HG03139 (cell line): ENCODE measurements around the gene CFAP157.
A peak's percentile ranks its signal among the peaks of the same experiment; 100 is the strongest.

Experiments
- ATAC-seq: cut with Tn5 transposase; IDR thresholded peaks from one replicate; pipeline ENCODE4 v1.9.1; 2021; ENCODE audit not compliant: unreplicated experiment

The CFAP157 gene

DNA sequence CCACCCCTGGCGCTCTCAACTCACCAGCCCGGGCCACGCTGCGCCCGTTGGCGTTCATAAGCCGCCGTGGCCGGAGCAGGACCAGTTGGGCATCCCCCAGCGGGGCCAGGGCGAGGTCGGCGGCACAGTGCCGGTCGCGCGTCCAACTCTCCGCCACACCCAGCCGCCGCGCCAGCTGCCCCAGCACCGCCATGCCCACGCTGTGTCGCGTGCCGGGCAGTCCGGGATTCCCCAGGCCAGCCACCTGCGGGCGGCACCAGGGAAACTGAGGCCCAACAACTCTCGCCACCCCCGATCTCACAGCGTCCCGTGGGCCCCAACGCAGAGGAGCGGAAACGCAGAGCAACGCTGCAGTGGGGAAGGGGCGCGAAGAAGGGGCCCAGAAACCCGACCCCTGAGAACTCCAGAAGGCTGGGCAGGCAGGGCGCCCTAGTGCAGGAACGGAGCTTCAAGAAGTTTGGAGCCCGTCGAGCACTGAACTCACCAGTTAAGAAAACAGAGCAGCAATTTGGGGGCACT is 8.2 kb downstream of the CFAP157 start:
- ATAC-seq: no peak

DNA sequence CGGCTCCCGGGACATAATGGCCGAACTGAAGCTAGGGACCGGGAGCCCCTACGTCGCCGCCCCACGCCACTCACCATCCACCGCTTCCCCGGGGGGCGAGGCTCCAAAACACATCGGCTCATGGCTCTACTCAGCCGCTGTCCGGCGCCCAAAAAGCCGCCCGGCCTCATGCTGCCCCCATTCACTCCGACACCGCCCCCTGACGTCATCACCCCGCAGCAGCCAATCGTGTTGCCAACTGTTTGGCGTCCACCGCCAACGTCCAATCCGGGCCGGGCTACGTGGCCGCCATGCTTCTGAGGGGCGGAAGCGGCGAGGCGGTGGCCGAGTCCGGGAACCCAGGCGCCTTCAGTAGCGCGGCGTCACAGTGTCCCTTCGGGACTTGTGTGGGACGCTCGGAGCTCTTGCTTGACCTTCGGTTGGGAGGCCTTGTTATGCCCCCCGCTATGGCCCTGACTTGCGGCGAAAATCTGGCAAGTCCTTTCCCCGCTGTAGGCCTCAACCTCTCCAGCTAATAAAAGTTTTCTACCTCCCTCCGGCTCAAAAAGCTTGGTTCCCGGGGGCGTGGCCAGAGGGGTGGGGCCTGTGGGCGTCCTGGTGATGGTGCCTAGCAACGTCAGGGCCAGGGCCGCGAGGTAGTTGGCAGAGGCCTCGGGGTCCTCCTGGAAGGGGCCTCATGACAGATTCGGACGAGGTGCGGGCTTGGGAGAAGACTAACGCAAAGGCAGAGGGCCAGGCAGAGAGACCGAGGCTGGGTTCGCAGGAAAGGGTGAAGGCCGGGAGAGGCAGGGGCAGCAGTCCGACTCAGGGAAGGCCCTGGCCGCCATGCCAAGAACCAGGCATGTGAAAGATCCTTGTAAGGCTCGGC is 8.9 kb downstream of the CFAP157 start, which contains the start of the genes PTRH1 and TTC16:
Gene PTRH1, minus strand, starts transcription at position 194 of the 868 bp plus-strand sequence. Its CDS starts 24 bp downstream, at position 170.
Gene TTC16, plus strand, starts transcription at position 610 of the 868 bp plus-strand sequence. Its CDS starts 67 bp downstream, at position 677.
- peak; percentile 85 for ATAC-seq

DNA sequence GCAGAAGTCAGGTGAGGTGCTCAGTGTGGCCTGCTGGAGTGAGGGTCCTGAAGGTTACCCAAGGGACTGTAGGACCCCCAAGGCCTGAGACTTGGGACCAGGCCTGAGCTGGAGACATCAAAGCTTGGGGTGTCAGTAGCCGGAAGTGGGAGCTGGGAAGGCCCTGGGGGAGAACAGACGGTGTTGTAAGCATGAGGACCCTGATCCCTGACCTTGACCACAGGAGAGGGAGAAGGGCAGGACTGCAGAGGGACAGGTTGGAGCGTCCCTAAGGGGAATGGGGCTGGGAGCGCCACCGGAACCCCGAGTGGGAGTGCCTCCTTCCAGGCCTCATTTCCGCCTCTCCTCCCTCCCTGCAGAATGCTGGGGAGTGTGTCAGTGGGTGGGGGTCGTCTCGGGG is 9.6 kb downstream of the CFAP157 start:
- ATAC-seq: no peak

DNA sequence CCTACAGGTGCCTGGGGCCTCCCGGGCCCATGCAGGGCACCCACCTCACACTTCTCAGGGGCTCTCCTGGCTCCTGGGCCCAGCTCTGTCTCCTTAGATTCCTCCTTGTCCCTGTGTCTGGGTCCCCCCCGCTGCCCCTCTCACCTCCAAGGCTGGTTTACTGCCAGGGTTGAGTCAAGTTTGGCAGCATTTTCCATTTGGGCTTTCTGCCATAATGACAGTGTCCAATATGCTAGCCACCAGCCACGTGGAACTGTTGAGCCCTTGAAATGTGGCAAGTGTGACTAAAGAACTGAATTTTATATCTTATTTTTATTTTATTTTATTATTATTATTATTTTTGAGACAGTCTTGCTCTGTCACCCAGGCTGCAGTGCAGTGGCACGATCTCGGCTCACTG is 11.0 kb downstream of the CFAP157 start:
- ATAC-seq: no peak

DNA sequence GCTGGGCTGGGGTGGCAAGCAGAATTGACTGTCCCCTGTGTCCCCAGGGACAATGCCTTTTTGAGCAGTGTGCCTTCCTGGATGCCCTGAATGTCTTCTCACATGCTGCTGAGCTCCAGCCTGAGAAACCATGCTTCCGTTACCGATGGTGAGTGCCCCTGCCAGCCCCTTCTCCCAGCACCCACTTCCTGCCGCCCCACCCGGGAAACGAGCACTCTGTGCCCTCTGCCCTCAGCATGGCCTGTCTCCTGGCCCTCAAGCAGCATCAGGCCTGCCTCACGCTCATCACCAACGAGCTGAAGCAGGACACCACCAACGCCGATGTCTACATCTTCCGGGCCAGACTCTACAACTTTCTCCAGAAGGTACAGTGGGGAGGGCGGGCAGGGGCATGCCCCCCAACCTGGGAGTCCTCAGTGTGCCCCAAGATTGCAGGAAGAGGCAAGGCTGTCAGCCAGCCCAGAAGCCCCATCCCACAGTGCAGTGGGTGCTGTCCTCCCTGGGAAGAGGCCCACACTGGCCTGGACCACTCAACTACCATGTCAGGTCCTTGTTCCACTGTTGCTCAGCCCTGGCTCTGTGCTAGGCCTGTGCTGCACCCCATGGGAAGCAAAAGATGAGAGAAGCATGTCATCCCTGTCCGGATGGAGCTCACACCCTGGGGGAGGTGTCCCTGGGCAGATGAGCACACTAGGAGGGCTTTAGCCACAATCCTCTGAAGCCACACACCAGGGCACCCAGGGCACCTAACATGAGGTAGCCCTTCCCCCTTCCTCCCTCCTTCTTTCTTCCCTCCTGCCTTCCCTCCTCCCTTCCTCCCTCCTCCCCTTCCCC is 13.5 kb downstream of the CFAP157 start:
- no peak for ATAC-seq

DNA sequence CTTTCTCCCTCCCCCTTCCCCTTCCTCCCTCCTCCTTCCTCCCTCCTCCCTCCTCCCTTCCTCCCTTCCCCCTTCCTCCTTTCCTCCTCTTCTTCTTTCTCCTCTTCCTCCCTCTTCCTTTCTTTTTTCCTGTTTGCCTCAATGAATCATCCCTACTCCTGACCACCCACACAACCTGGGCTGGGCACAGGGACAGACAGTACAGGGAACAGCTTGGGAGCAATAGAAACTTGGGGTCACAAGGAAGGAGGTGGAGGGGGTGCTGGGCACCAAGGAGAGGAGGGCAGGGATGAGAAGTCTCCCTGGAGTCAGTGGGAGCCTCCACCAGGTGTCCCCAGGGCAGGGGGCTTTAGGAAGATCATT is 14.1 kb downstream of the CFAP157 start:
- ATAC-seq: no peak

DNA sequence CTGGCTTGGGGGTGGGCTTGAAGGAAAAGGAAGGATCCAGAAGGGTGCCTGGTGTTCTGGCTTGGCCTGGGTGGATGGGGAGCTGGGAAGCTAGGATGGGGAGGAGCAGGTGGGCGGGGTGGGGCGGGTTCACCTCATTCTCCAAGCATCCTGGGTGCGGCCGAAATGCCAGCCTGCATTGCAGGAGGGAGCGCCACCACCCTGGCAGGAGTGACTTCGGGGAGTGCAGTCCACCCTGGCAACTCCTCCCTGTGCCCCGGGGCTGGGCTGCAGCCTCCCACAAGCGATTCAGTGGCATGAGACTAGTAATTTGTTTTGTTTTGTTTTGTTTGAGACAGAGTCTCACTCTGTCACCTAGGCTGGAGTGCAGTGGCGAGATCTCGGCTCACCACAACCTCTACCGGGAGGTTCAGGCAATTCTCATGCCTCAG is 14.6 kb downstream of the CFAP157 start:
- no peak for ATAC-seq

DNA sequence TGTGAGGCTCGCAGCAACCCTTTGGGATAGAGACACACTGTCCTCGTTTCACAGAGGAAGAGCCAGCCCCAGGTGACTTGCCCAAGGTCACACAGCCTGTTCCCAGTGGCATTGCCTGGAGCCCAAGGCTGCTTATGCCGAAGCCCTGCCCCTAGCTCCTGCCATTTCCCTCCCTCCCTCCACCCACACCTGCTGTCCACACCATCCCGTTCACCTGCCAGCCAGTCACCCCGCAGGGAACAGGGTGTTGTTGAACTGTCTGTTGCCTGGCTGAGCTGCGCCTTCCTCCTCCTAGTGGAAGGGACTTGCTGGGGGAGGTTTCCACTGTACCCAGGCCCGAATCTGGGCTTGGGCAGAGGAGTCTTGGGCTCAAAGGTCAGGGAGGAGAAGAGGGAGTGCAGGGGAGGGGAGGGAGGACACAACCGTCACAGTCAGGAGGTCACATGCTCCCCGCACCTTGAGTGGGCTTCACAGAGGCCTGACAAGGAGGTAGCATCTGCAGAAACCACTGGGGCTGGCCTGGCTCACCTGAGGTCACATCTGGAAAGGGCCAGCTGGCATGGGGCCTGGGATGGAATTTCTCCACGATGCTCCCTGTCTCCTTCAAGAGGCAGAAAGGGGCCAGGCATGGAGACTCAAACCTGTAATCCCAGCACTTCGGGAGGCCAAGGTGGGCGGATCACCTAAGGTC is 15.4 kb downstream of the CFAP157 start:
- ATAC-seq: no peak

DNA sequence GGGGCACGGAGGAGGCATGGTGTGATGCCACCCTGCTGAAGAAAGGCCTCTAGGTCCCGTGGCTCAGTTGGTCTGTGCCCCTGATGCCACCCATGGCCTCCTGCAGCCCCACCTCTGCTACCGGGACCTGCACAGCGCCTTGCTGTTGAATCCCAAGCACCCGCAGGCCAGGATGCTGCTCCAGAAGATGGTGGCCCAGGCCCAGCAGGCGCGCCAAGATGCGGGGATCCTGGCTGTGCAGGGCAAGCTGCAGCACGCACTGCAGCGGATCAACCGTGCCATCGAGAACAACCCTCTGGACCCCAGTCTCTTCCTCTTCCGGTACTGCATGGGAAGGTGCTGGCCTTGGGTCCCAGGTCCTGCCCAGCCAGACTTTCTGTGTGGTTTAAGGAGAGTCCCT is 16.2 kb downstream of the CFAP157 start:
- no peak for ATAC-seq

DNA sequence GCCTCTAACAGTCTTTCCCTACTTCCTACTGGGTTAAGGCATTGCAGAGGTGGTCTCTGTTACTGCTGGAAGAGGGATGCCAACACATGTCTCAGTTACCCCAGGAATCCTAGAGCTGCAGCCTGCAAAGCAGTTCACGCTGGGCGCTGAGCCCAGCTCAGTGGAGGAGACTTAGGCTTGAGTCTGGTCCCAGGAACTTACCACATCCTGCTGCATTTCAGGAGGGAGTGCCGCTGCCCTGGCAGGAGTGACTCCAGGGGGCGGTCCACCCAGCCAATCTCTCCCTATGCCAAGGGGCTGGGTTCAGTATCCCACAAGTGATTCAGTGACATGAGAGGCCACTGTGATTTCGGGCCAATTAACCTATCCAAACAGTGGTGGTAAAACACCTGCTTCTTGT is 16.7 kb downstream of the CFAP157 start:
- ATAC-seq: no peak

DNA sequence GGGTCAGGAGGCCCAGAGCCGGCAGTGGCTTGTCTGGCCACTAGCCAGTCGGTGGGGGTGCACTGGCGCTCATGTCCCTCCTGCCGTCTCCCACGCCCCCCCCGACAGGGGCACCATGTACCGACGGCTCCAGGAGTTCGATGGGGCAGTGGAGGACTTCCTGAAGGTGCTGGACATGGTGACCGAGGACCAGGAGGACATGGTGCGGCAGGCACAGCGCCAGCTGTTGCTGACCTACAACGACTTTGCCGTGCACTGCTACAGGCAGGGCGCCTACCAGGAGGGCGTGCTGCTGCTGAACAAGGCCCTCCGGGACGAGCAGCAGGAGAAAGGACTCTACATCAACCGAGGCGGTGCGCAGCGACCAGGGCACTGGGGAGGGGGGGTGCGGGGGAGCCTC is 17.2 kb downstream of the CFAP157 start:
- no peak for ATAC-seq

DNA sequence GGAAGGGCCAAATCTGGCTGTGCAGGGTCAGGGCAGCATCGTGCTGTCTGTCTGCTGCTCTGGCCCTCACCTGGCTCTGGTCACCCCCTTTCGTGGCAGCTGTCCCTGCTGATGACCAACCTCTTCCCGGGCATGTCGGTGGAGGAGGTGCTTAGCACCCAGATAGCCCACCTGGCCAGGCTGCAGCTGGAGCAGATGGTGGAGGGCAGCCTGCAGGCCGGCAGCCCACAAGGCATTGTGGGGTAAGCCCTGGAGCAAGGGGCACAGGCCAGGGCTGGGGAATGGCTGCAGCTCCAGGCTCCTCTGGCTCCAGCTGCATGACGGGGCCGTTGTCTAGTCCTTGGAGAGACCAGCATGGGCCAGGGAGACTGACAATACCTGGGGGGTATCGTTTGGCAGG is 20.1 kb downstream of the CFAP157 start:
- no peak for ATAC-seq

DNA sequence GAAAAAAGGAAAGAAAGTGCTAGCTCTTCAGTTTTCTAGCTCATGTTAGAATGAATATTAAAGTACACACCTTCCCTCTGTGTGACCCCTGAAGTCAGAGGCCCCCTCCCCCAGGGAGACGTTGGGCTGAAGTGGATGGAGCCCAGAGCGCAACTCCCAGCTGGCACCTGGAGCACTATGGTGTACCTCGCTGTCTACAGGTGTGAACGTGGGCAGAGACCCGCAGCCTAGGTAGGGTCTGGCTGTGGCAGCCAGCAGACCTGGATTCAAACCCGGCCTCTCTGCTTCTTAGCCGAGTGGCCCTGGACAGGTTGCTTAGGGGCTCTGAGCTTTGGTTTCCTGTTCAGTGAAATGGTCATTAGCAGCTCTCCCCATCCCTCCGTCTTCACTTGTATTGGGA is 22.0 kb downstream of the CFAP157 start:
- ATAC-seq: no peak

DNA sequence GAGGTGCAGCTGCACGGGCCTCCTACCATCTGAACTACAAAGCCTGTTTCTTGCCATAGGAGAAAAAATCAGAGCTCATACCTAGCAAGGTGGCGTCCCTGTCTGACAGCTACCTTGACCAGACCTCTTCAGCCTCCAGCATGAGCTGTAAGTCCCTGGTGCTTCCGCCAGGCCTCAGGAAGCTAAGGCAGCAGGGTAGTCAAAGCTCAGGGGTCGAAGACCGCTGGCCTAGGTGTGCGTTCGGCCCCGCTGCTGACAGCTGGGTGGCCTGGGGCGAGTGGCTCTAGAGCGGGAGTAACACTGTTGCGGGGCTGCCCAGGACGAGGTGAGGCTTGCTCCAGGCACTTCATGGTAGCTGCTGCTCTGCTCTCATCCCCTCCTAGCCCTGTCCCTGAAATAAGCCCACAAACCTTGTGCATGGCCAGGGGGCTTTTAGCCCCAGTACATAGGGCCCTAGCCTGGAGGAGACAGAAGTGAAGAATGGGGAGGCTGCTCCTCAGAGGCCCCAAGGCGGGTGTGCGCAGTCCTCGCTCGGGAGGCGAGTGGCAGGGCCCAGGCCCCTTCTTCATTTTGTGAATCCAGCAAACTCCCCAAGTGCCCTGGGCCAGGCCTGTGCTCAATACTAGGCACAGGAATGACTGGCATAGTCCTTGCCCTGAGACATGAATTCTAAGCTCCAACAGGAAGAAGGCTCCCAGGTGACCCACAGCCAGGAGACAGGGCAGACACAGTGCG is 22.9 kb downstream of the CFAP157 start:
- ATAC-seq: no peak

DNA sequence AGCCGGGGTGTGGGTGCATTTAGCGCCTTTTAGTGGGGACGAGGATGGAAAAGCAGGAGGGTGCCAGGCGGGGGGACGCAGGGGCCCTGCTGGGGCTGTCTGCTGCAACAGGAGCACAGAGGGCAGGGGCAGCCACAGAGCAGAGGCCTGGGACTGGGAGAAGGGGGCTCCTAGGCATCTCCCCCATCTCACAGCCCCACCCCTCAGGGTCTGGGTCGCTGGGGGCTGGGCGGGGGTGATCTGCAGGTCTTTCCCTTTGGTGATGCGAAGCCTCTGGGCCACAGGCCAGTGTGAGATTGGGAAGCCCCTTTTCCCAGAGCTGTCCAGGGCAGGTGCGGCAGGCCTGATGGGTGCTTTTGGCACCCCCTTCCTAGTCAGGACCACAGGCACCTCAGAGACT is 23.5 kb downstream of the CFAP157 start:
- ATAC-seq: no peak

DNA sequence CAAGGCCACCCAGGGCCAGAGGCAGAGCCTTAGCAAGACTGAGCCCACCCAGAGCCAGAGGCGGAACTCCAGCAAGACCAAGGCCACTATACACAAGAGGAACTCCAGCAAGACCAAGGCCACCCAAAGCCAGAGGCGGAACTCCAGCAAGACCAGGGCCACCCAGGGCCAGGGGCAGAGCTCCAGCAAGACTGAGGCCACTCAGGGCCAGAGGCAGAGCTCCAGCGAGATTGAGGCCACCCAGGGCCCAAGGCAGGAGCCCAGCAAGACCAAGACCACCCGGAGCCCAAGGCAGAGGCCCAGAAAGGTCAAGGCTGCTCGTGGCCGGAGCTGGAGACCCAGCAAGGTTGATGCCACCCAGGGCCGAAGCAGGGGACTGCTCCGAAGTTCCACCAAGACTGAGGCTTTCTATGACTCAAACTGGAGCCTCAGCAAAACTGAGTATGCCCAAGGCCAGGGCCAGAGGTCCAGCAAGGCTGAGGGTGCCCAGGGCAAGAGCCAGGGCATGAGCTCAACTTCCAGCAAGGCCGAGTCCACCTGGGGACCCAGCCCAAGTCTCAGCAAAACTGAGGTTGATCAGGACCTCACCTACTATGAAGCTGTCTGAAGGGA is 24.1 kb downstream of the CFAP157 start:
- no peak for ATAC-seq

DNA sequence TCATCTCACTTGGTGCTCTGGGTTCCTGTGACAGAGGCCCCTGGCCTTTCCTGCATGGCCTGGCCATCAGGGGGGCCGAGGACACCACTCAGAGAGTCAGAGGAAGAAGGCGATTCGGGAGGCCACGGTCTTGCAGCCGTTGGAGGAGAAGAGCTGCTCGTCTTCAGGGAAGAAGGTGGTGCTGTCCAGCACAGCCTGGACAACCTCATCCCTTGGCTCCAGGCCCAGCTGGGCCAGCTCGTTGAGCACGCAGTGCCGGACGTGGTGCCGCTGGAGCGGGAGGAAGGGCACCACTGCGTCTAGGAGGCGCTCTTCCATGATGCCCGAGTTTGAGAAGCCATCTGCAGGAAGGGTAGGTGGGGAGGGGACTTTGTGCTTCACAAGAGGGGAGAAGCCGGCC is 25.1 kb downstream of the CFAP157 start:
- ATAC-seq: no peak

DNA sequence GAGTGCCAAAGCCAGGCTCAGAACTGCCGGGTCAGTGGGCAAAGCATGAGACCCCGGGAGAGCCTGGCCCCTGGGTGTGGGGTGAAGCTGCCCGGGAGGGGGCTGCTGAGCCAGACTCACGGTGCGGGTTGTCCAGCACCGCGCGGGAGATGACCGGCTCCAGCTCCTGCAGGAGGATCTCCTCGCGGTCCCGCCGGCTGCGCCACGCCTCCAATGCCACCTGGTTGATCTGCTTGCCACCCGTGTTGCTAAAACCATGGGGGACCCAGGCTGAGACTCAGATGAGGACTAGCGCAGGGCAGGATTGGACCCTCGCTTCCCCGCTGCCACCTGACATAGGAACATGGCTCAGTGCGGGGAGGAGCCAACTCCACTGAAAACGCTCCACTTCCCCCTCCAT is 25.7 kb downstream of the CFAP157 start:
- no peak for ATAC-seq

DNA sequence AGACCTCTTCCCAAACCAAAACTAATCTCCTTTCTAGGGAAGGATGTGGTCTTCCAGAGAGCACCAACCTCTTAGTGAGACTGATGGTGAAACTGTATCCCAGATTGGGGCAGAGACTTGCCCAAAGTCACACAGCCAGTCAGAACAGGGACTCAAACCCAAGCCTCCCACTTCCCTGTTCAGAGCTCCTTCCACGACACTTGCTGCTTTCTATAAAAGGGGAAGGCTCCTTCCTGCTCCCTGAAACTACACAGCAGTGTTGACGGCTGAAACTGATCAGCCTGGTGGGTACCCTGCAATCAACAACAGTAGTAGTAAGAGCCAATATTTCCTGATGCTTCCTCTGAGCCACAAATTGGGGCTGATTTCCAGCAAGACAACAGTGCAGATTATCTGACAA is 26.8 kb downstream of the CFAP157 start:
- ATAC-seq: no peak

DNA sequence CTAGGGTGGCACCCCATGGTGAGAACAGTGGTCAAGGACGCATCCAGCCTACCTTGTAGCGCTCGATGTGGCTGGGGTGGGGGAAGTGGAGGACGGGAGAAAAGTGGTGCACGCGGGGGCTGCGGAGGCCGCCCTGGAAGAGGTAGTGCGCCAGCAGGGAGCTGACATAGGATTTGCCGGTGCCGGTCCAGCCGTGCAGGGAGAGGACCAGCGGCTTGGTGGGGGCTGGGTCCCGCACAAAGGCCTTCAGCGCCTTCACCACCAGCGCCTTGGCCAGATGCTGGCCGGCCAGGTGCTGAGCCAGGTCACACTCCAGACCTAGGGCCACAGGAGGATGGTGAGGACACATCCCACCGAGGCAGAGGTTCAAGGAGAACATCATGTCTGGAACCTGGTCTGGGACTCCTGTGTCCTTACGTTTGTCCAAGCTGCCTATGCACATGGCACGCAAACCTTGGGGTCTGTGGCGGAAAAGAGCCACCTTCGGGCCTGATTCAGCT is 27.5 kb downstream of the CFAP157 start:
- no peak for ATAC-seq
